DND-41 (cell line): ENCODE results near the gene SLC32A1.

Experiments
- ATAC-seq: fragments of 200-7000 bp; cut with Tn5 transposase; 3 replicates; pipeline ENCODE4 v1.9.1; 2021; ENCODE audit warnings: low read depth; ENCODE audit not compliant: insufficient read depth
- DNase-seq: peaks from one replicate; pipeline ENCODE4 v3.0.0-alpha.2; 2020
- H2AFZ ChIP-seq: 2 replicates; pipeline ENCODE4 v1.6.0; 2012; ENCODE audit warnings: low read depth, low read length
- H3K27ac ChIP-seq: 2 replicates; pipeline ENCODE4 v1.5.1; 2012; ENCODE audit warnings: low read length, inconsistent platforms
- H3K27me3 ChIP-seq: fragments of 200-600 bp; sonication (generic); 2 replicates; pipeline ENCODE4 v1.6.0; 2012; ENCODE audit warnings: low read length, mild to moderate bottlenecking, inconsistent platforms; ENCODE audit not compliant: insufficient read depth, poor library complexity
- H3K36me3 ChIP-seq: 2 replicates; pipeline ENCODE4 v1.5.1; 2012; ENCODE audit warnings: low read length, inconsistent platforms; ENCODE audit not compliant: insufficient read depth
- H3K4me1 ChIP-seq: 2 replicates; pipeline ENCODE4 v1.5.1; 2012; ENCODE audit warnings: mild to moderate bottlenecking, low read length; ENCODE audit not compliant: insufficient read depth
- H3K4me2 ChIP-seq: 2 replicates; pipeline ENCODE4 v1.6.0; 2012; ENCODE audit warnings: mild to moderate bottlenecking, moderate library complexity, low read length, inconsistent platforms; ENCODE audit not compliant: insufficient read depth
- H3K4me3 ChIP-seq, 2 experiments: fragments of 200-600 bp in 1 of 2; shearing (Covaris generic) in 1 of 2; 2 replicates each; pipeline ENCODE4 v1.5.1; 2012 to 2016; ENCODE audit warnings: inconsistent platforms in 2 of 2, low read length in 2 of 2, mild to moderate bottlenecking in 2 of 2, low read depth in 1 of 2, moderate library complexity in 1 of 2
- H3K79me2 ChIP-seq: 2 replicates; pipeline ENCODE4 v1.6.0; 2012; ENCODE audit warnings: low read length, inconsistent platforms; ENCODE audit not compliant: insufficient read depth
- H3K9ac ChIP-seq: 2 replicates; pipeline ENCODE4 v1.6.0; 2012; ENCODE audit warnings: low read depth, mild to moderate bottlenecking, inconsistent platforms, low read length, moderate library complexity
- H3K9me3 ChIP-seq: 2 replicates; pipeline ENCODE4 v1.5.1; 2012; ENCODE audit warnings: low read length, moderate library complexity, mild to moderate bottlenecking, inconsistent platforms; ENCODE audit not compliant: insufficient read depth, severe bottlenecking
- H4K20me1 ChIP-seq: 2 replicates; pipeline ENCODE4 v1.6.0; 2012; ENCODE audit warnings: low read length; ENCODE audit not compliant: insufficient read depth
- CTCF ChIP-seq: IDR thresholded peaks from 2 replicates; pipeline ENCODE4 v1.5.1; 2012; ENCODE audit warnings: borderline replicate concordance, low read length, moderate library complexity, mild to moderate bottlenecking; ENCODE audit not compliant: poor library complexity, severe bottlenecking; ENCODE audit errors: extremely low read depth
- EZH2 ChIP-seq: IDR thresholded peaks from 3 replicates; pipeline ENCODE4 v1.6.1; 2012; ENCODE audit warnings: borderline replicate concordance, low read depth, mild to moderate bottlenecking, moderate library complexity, low read length, inconsistent platforms; ENCODE audit not compliant: severe bottlenecking

Gene SLC32A1

GRCh38 chr20:38752029-38752428 lies 27.7 kb downstream of the SLC32A1 start:
- Histone ChIP-seq H3K27me3 (no peaks in the 10 kb centered on the region), H3K9me3 (no peaks in the 10 kb centered on the region), H4K20me1 (no peaks in the 10 kb centered on the region), H3K4me2 (no peak overlapping the region), H3K27ac (no peak overlapping the region), H3K79me2 (peaks cover 24% of the 10 kb centered on the region), H3K4me3 (no peak overlapping the region), H3K36me3 (peaks cover 59% of the 10 kb centered on the region), H2AFZ (no peak overlapping the region), H3K4me1 (peaks cover 30% of the 10 kb centered on the region), H3K9ac (no peak overlapping the region)
- ATAC-seq (no peak), DNase-seq (no peak)
- TF ChIP-seq CTCF (no peak), EZH2 (no peak)

GRCh38 chr20:38754924-38755323 lies 30.6 kb downstream of the SLC32A1 start:
- no peak for ATAC-seq
- peaks cover 84% of the 10 kb centered on the region for H3K36me3 ChIP-seq

GRCh38 chr20:38755324-38755910 lies 31.1 kb downstream of the SLC32A1 start:
- Histone ChIP-seq H2AFZ (no peak overlapping the region), H3K79me2 (peaks cover 3% of the 10 kb centered on the region; the same call in 1 of the 2 replicates), H3K27me3 (no peaks in the 10 kb centered on the region), H3K9me3 (no peaks in the 10 kb centered on the region), H3K4me1 (peaks cover 5% of the 10 kb centered on the region), H3K27ac (no peak overlapping the region), H4K20me1 (no peaks in the 10 kb centered on the region), H3K9ac (no peak overlapping the region), H3K36me3 (peaks cover 85% of the 10 kb centered on the region), H3K4me2 (no peak overlapping the region), H3K4me3 (no peak overlapping the region)
- ATAC-seq (no peak), DNase-seq (no peak)
- no peak for TF ChIP-seq CTCF
- no peak for TF ChIP-seq EZH2

More at GRCh38 chr20:38754924-38755323, 30.6 kb downstream of the SLC32A1 start:
- no peak overlapping the region for H3K27ac ChIP-seq
- no peak overlapping the region for H3K4me3 ChIP-seq
- no peak for DNase-seq
- H3K9ac ChIP-seq: no peak overlapping the region
- H3K4me1 ChIP-seq: peaks cover 9% of the 10 kb centered on the region
- no peaks in the 10 kb centered on the region for H3K27me3 ChIP-seq
- H2AFZ ChIP-seq: no peak overlapping the region
- H3K4me2 ChIP-seq: no peak overlapping the region
- TF ChIP-seq EZH2: no peak
- H3K79me2 ChIP-seq: peaks cover 8% of the 10 kb centered on the region
- no peaks in the 10 kb centered on the region for H4K20me1 ChIP-seq
- no peaks in the 10 kb centered on the region for H3K9me3 ChIP-seq

- H3K27me3 ChIP-seq: no peaks in the 10 kb centered on the region
- no peaks in the 10 kb centered on the region for H4K20me1 ChIP-seq
- H3K4me1 ChIP-seq: no peaks in the 10 kb centered on the region
- TF ChIP-seq CTCF (no peak), EZH2 (no peak)
- no peaks in the 10 kb centered on the region for H3K79me2 ChIP-seq
- H3K27ac ChIP-seq: no peak overlapping the region
- no peaks in the 10 kb centered on the region for H3K9me3 ChIP-seq
- H2AFZ ChIP-seq: no peak overlapping the region
- H3K9ac ChIP-seq: no peak overlapping the region
- H3K4me3 ChIP-seq: no peak overlapping the region
- H3K4me2 ChIP-seq: no peak overlapping the region
- DNase-seq (no peak), ATAC-seq (no peak)
- peaks cover 89% of the 10 kb centered on the region for H3K36me3 ChIP-seq
Measured at GRCh38 chr20:38757145-38757775, 33.0 kb downstream of the SLC32A1 start.
